PC-3 (cell line): ENCODE measurements around the gene FADS1. TPM values are rescaled to one million over a fixed set of nuclear protein-coding genes. Genes with fewer than 3 reads are reported as not detected.

ENCODE experiments used
- ATAC-seq: fragments of 200-7000 bp; cut with Tn5 transposase; 2 replicates; pipeline ENCODE4 v1.9.1; 2020; ENCODE audit warnings: mild to moderate bottlenecking, moderate library complexity
- BruUV-seq: library from RNA; stranded (reverse); fragments of 400-500 nt; replicated peaks from 2 replicates; lab custom pipeline; 2021; lab: Mats Ljungman, UMichigan
- CTCF ChIA-PET: fragments of 300-600 bp; sonication (Branson Sonifier 250); formaldehyde crosslinking; loops from one replicate; lab custom pipeline; 2022; ENCODE audit warnings: antibody characterized with exemption; lab: Charles Lee
- POLR2A ChIA-PET: fragments of 300-600 bp; sonication (Branson Sonifier 250); formaldehyde crosslinking; loops from one replicate; lab custom pipeline; 2022; ENCODE audit warnings: antibody characterized with exemption; ENCODE audit not compliant: unreplicated experiment; lab: Charles Lee
- DNase-seq: peaks from one replicate; pipeline ENCODE4 v3.0.0-alpha.2; 2015
- H2AFZ ChIP-seq: fragments of 300-600 bp; sonication (generic); 2 replicates; pipeline ENCODE4 v1.6.0; 2016; ENCODE audit warnings: antibody characterized with exemption, low read length
- H3F3A ChIP-seq: fragments of 300-600 bp; sonication (generic); one replicate; pipeline ENCODE4 v1.6.0; 2017; ENCODE audit warnings: antibody characterized with exemption, low read length, control low read depth, mild to moderate bottlenecking; ENCODE audit not compliant: unreplicated experiment
- H3K27ac ChIP-seq: fragments of 300-600 bp; sonication (generic); 2 replicates; pipeline ENCODE4 v1.5.1; 2016; ENCODE audit warnings: mild to moderate bottlenecking, low read length
- H3K27me3 ChIP-seq: fragments of 300-600 bp; sonication (generic); 2 replicates; pipeline ENCODE4 v1.6.1; 2016; ENCODE audit warnings: low read length, mixed read lengths
- H3K36me3 ChIP-seq: fragments of 300-600 bp; sonication (generic); 2 replicates; pipeline ENCODE4 v1.6.1; 2016; ENCODE audit warnings: low read depth, mixed run types, low read length, mixed read lengths
- H3K4me1 ChIP-seq: fragments of 300-600 bp; sonication (generic); 2 replicates; pipeline ENCODE4 v1.5.1; 2016; ENCODE audit warnings: low read length; ENCODE audit not compliant: insufficient read depth
- H3K4me2 ChIP-seq: fragments of 300-600 bp; sonication (generic); 2 replicates; pipeline ENCODE4 v1.6.0; 2016; ENCODE audit warnings: low read length
- H3K4me3 ChIP-seq: fragments of 300-600 bp; sonication (generic); 2 replicates; pipeline ENCODE4 v1.5.1; 2016; ENCODE audit warnings: mild to moderate bottlenecking, low read length, mixed read lengths
- H3K79me2 ChIP-seq: fragments of 300-600 bp; sonication (generic); 2 replicates; pipeline ENCODE4 v1.6.1; 2017; ENCODE audit warnings: low read length, mixed read lengths
- H3K9ac ChIP-seq: fragments of 300-600 bp; sonication (generic); 2 replicates; pipeline ENCODE4 v1.6.0; 2016; ENCODE audit warnings: mild to moderate bottlenecking, low read length
- H3K9me2 ChIP-seq: fragments of 300-600 bp; sonication (generic); replicated peaks from 2 replicates; pipeline ENCODE4 v1.6.1; 2016; ENCODE audit warnings: mixed run types, low read length, mixed read lengths
- H3K9me3 ChIP-seq: fragments of 300-600 bp; sonication (generic); 2 replicates; pipeline ENCODE4 v1.6.1; 2016; ENCODE audit warnings: low read length, mixed read lengths
- H4K20me1 ChIP-seq: fragments of 300-600 bp; sonication (generic); 2 replicates; pipeline ENCODE4 v1.6.1; 2016; ENCODE audit warnings: low read length, mixed read lengths
- CTCF ChIP-seq: fragments of 300-600 bp; sonication (generic); conservative IDR thresholded peaks from 2 replicates; pipeline ENCODE4 v1.5.1; 2017; ENCODE audit warnings: antibody characterized with exemption, low read depth, mild to moderate bottlenecking, low read length
- EZH2 ChIP-seq: fragments of 300-600 bp; sonication (generic); IDR thresholded peaks from one replicate; pipeline ENCODE4 v1.6.1; 2017; ENCODE audit warnings: antibody characterized with exemption, mild to moderate bottlenecking, low read length; ENCODE audit not compliant: unreplicated experiment
- EZH2phosphoT487 ChIP-seq: fragments of 300-600 bp; sonication (generic); IDR thresholded peaks from 2 replicates; pipeline ENCODE4 v1.6.1; 2018; ENCODE audit warnings: mild to moderate bottlenecking, antibody characterized with exemption, low read length, borderline replicate concordance
- intact Hi-C: fragments of 100-400 bp; cut with micrococcal nuclease; formaldehyde crosslinking; loops from 2 replicates; pipeline ENCODE4 v1.9.0; 2023
- total RNA-seq: library from RNA; depleted of rRNA; stranded (reverse); fragments of >200 nt; gene quantifications from 2 replicates; pipeline ENCODE4 v1.2.3, GENCODE V29; 2014

Gene FADS1
- total RNA-seq, 1 experiment from 2014 or later, result 84.4 TPM

GRCh38 chr11:61802605-61803004 is 14.2 kb downstream of the FADS1 start:
- CTCF ChIA-PET, result no interaction called here
- Histone ChIP-seq H3K9me2 (no peaks in the 10 kb centered on the region), H3K27ac (no peak overlapping the region), H2AFZ (no peak overlapping the region), H3K9me3 (no peaks in the 10 kb centered on the region), H3K36me3 (peaks cover 52% of the 10 kb centered on the region; the same call in 1 of the 2 replicates), H4K20me1 (peaks cover 1% of the 10 kb centered on the region; the same call in 1 of the 2 replicates), H3K4me3 (no peak overlapping the region), H3K27me3 (no peaks in the 10 kb centered on the region), H3F3A (no peaks in the 10 kb centered on the region), H3K79me2 (peaks cover 37% of the 10 kb centered on the region), H3K4me2 (no peak overlapping the region), H3K9ac (no peak overlapping the region), H3K4me1 (peaks cover 10% of the 10 kb centered on the region)
- no peak for TF ChIP-seq CTCF
- TF ChIP-seq EZH2, result no peak
- no peak for TF ChIP-seq EZH2phosphoT487
- ATAC-seq (no peak), DNase-seq (no peak)
- intact Hi-C loops, result no loop called here
- BruUV-seq, result no TSS peak
- POLR2A ChIA-PET, result no interaction called here

- H3K27ac ChIP-seq, result no peak overlapping the region
- H2AFZ ChIP-seq, result no peak overlapping the region
- no peak for TF ChIP-seq CTCF
- ChIA-PET CTCF (no interaction called here), POLR2A (no interaction called here)
- peak; percentile 69 for ATAC-seq
- H3K9me2 ChIP-seq, result no peaks in the 10 kb centered on the region
- H3K4me1 ChIP-seq, result peaks cover 10% of the 10 kb centered on the region
- H3K4me2 ChIP-seq, result no peak overlapping the region
- H3K79me2 ChIP-seq, result peaks cover 57% of the 10 kb centered on the region
- H3K9ac ChIP-seq, result no peak overlapping the region
- DNase-seq, result peak; percentile 24
- H4K20me1 ChIP-seq, result peaks cover 3% of the 10 kb centered on the region; the same call in 1 of the 2 replicates
- no peaks in the 10 kb centered on the region for H3K9me3 ChIP-seq
- peaks cover 56% of the 10 kb centered on the region; the same call in 1 of the 2 replicates for H3K36me3 ChIP-seq
- no TSS peak for BruUV-seq
- H3K4me3 ChIP-seq, result no peak overlapping the region
- no peaks in the 10 kb centered on the region for H3K27me3 ChIP-seq
- no peaks in the 10 kb centered on the region for H3F3A ChIP-seq
- intact Hi-C loops, result no loop called here
These were observed 16.2 kb downstream of the FADS1 start for GRCh38 chr11:61800331-61801281.
